CD14-positive monocyte (primary cell): Measurements from ENCODE around the gene PLIN1. TPM values are rescaled to one million over a fixed set of nuclear protein-coding genes. Genes with fewer than 3 reads are reported as not detected.
A peak's percentile ranks its signal among the peaks of the same experiment; 100 is the strongest.

Experiments
- DNase-seq, 3 donors: peaks; one replicate each; pipeline ENCODE4 v3.0.0-alpha.2; 2011 to 2022
- H2AFZ ChIP-seq: 2 replicates; pipeline ENCODE4 v1.6.0; 2012; ENCODE audit warnings: mild to moderate bottlenecking, low read depth, low read length, inconsistent platforms; ENCODE audit not compliant: insufficient read depth, poor library complexity, severe bottlenecking
- H3K27ac ChIP-seq, 2 donors: 1 replicate in 1 of 2; 2 replicates in 1 of 2; pipeline ENCODE4 v1.5.1; 2012 to 2013; ENCODE audit warnings: low read length in 2 of 2, control low read depth in 1 of 2, inconsistent platforms in 1 of 2, low read depth in 1 of 2, mild to moderate bottlenecking in 1 of 2
- H3K27me3 ChIP-seq, 2 donors: one replicate each; pipeline versions ENCODE4 v1.6.0 to v1.6.1; 2011 to 2013; ENCODE audit warnings: low read length in 2 of 2; ENCODE audit not compliant: control insufficient read depth in 2 of 2, insufficient read depth in 2 of 2
- H3K36me3 ChIP-seq, 2 donors: replicated peaks in 1 of 2; 1 replicate in 1 of 2; 2 replicates in 1 of 2; pipeline versions ENCODE4 v1.5.1 to v1.6.1; 2012 to 2013; ENCODE audit warnings: low read length in 2 of 2, control low read depth in 1 of 2, inconsistent platforms in 1 of 2, mild to moderate bottlenecking in 1 of 2; ENCODE audit not compliant: insufficient read depth in 2 of 2, control insufficient read depth in 1 of 2
- H3K4me1 ChIP-seq, 2 donors: 1 replicate in 1 of 2; 2 replicates in 1 of 2; pipeline versions ENCODE4 v1.5.1 to v1.6.1; 2012 to 2013; ENCODE audit warnings: low read length in 2 of 2, control low read depth in 1 of 2, inconsistent platforms in 1 of 2, mild to moderate bottlenecking in 1 of 2, moderate library complexity in 1 of 2; ENCODE audit not compliant: insufficient read depth in 2 of 2, control insufficient read depth in 1 of 2
- H3K4me2 ChIP-seq: replicated peaks from 2 replicates; pipeline ENCODE3; 2012; ENCODE audit warnings: low read length, moderate library complexity, mild to moderate bottlenecking; ENCODE audit not compliant: poor library complexity, severe bottlenecking; ENCODE audit errors: extremely low read depth
- H3K4me3 ChIP-seq, 3 experiments: fragments of 200-600 bp in 1 of 3; sonication (generic) in 1 of 3; replicated peaks in 1 of 3; 1 replicate in 2 of 3; 2 replicates in 1 of 3; pipeline ENCODE4 v1.5.1; 2011 to 2013; ENCODE audit warnings: low read length in 3 of 3, mild to moderate bottlenecking in 3 of 3, control low read depth in 2 of 3, low read depth in 2 of 3, inconsistent platforms in 1 of 3, moderate library complexity in 1 of 3
- H3K79me2 ChIP-seq: 2 replicates; pipeline ENCODE4 v1.6.0; 2012; ENCODE audit warnings: mild to moderate bottlenecking, control low read depth, inconsistent platforms, low read length, moderate library complexity; ENCODE audit not compliant: insufficient read depth
- H3K9ac ChIP-seq: 2 replicates; pipeline ENCODE4 v1.6.0; 2017; ENCODE audit warnings: low read length, mild to moderate bottlenecking; ENCODE audit not compliant: insufficient read depth, poor library complexity, severe bottlenecking
- H3K9me3 ChIP-seq, 2 donors: replicated peaks in 1 of 2; 1 replicate in 1 of 2; 2 replicates in 1 of 2; pipeline versions ENCODE4 v1.5.1 to v1.6.1; 2012 to 2013; ENCODE audit warnings: low read length in 2 of 2, control low read depth in 1 of 2; ENCODE audit not compliant: control insufficient read depth in 1 of 2, insufficient read depth in 1 of 2
- H4K20me1 ChIP-seq: 2 replicates; pipeline ENCODE4 v1.6.0; 2012; ENCODE audit warnings: mild to moderate bottlenecking, low read length, control low read depth, moderate library complexity; ENCODE audit not compliant: insufficient read depth
- H3K27ac Mint-ChIP-seq, 7 donors: one replicate each; pipeline ENCODE4 v1.8.0; 2020; ENCODE audit warnings: mild to moderate bottlenecking in 7 of 7, mixed read lengths in 7 of 7, moderate library complexity in 6 of 7, inconsistent platforms in 2 of 7
- H3K27me3 Mint-ChIP-seq, 3 donors: one replicate each; pipeline ENCODE4 v1.8.0; 2021 to 2022; ENCODE audit warnings: low read depth in 3 of 3, mild to moderate bottlenecking in 3 of 3, mixed read lengths in 3 of 3, moderate library complexity in 3 of 3, inconsistent platforms in 1 of 3
- H3K36me3 Mint-ChIP-seq, 2 donors: one replicate each; pipeline ENCODE4 v1.8.0; 2020; ENCODE audit warnings: mixed read lengths in 2 of 2, inconsistent platforms in 1 of 2, mild to moderate bottlenecking in 1 of 2
- H3K4me1 Mint-ChIP-seq: one replicate; pipeline ENCODE4 v1.8.0; 2020; ENCODE audit warnings: mild to moderate bottlenecking, mixed read lengths
- H3K4me3 Mint-ChIP-seq, 2 donors: one replicate each; pipeline ENCODE4 v1.8.0; 2020; ENCODE audit warnings: mild to moderate bottlenecking in 2 of 2, mixed read lengths in 2 of 2, moderate library complexity in 1 of 2
- H3K9me3 Mint-ChIP-seq, 7 donors: one replicate each; pipeline ENCODE4 v1.8.0; 2020 to 2022; ENCODE audit warnings: mixed read lengths in 7 of 7, mild to moderate bottlenecking in 6 of 7, moderate library complexity in 6 of 7, inconsistent platforms in 2 of 7
- WGBS: methylation state at CpG from one replicate; pipeline ENCODE4 v1.1.5; 2013; ENCODE audit warnings: missing lambda C conversion rate; ENCODE audit not compliant: insufficient coverage; 5-methylcytosine and 5-hydroxymethylcytosine counted together
- intact Hi-C, 2 donors: fragments of 100-400 bp; cut with micrococcal nuclease; formaldehyde crosslinking; loops; one replicate each; pipeline versions ENCODE4 v1.15.0 to v1.15.1; 2023
- polyA plus RNA-seq, 3 donors: library from polyadenylated mRNA; depleted of rRNA in 1 of 3; unstranded in 2 of 3; stranded (reverse) in 1 of 3; fragments of 300-500 nt in 2 of 3; fragments of >200 nt in 1 of 3; fragmentation: Illumina TruSeq in 2 of 3; gene quantifications; 1 replicate in 2 of 3; 2 replicates in 1 of 3; pipeline ENCODE4 v1.2.3, GENCODE V29; 2012 to 2021
- TF ChIP-seq, protein P1 (sequence below): fragments of 200-600 bp; IDR thresholded peaks from one replicate; pipeline ENCODE4 v1.8.0; 2022; ENCODE audit warnings: antibody characterized with exemption, mild to moderate bottlenecking

PLIN1 gene
- polyA plus RNA-seq, 3 donors: 0.12 TPM; not detected in 2

DNA sequence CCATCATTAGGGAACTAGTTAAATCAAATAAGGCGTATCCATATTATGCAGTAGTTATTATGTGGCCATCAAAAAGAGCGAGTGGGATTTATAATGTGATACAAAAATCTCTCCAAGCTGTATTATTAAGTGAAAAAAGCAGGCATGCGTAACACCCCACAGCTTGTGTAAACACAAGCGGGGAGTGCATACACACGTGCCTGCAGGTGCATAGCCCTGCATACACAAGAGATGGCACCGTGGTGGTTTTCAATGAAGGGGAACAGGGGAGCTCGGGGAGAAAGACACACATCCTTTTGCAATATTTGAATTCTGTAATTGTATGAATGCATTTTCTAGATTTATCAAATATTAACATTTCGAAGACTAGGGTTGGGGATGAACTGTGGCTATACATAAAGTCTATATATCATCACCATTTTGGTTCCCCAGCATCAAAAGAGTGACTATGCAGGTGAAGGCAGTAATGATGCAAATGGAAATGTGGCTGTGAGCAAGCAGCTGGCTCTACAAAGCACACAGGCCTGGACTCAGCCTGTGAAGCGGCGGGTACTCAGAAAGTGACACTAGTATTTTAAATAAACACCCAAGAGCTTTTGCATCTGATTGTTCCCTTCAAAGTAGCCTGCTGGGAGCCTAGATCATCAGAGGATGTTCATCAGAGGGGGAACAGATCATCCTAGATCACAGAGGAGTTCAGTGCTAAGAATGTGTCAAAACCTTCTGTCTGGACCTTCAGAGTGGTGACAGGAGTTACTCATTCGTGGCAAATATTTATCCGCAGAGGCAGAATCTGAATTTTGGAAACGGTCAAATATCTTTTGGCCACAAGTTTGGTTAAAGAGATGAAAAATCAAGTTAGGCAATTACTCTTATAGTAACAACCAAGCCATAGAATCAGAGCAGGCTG, 14.5 kb downstream of the PLIN1 start:
- Histone ChIP-seq H3K27ac (no peak overlapping the region), H2AFZ (peak overlapping the region; percentile 86), H3K4me3 (peak overlapping the region in 1 of 3 experiments; percentile 65), H3K79me2 (no peaks in the 10 kb centered on the region), H4K20me1 (no peaks in the 10 kb centered on the region), H3K9me3 (no peaks in the 10 kb centered on the region), H3K4me2 (peak overlapping the region; percentile 77), H3K9ac (no peak overlapping the region), H3K27me3 (peaks cover 5 to 19% of the 10 kb centered on the region in 2 donors), H3K4me1 (peaks cover 6% of the 10 kb centered on the region in 2 donors), H3K36me3 (no peaks in the 10 kb centered on the region)
- TF ChIP-seq, protein P1, sequence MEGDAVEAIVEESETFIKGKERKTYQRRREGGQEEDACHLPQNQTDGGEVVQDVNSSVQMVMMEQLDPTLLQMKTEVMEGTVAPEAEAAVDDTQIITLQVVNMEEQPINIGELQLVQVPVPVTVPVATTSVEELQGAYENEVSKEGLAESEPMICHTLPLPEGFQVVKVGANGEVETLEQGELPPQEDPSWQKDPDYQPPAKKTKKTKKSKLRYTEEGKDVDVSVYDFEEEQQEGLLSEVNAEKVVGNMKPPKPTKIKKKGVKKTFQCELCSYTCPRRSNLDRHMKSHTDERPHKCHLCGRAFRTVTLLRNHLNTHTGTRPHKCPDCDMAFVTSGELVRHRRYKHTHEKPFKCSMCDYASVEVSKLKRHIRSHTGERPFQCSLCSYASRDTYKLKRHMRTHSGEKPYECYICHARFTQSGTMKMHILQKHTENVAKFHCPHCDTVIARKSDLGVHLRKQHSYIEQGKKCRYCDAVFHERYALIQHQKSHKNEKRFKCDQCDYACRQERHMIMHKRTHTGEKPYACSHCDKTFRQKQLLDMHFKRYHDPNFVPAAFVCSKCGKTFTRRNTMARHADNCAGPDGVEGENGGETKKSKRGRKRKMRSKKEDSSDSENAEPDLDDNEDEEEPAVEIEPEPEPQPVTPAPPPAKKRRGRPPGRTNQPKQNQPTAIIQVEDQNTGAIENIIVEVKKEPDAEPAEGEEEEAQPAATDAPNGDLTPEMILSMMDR: no peak
- no peak overlapping the region for H3K27ac Mint-ChIP-seq
- DNase-seq: no peak
- peaks cover 12 to 25% (median 21%) of the 10 kb centered on the region in 3 donors for H3K27me3 Mint-ChIP-seq
- intact Hi-C loops: no loop called here
- peaks cover 0 to 6% (median 0%) of the 10 kb centered on the region in 7 donors for H3K9me3 Mint-ChIP-seq
- H3K36me3 Mint-ChIP-seq: peaks cover 0 to 3% of the 10 kb centered on the region in 2 donors
- H3K4me1 Mint-ChIP-seq: peaks cover 9% of the 10 kb centered on the region
- 100% methylated on average over 2 of the region's 13 CpGs for WGBS
- peak overlapping the region in 1 of 2 donors; percentile 73 for H3K4me3 Mint-ChIP-seq

DNA sequence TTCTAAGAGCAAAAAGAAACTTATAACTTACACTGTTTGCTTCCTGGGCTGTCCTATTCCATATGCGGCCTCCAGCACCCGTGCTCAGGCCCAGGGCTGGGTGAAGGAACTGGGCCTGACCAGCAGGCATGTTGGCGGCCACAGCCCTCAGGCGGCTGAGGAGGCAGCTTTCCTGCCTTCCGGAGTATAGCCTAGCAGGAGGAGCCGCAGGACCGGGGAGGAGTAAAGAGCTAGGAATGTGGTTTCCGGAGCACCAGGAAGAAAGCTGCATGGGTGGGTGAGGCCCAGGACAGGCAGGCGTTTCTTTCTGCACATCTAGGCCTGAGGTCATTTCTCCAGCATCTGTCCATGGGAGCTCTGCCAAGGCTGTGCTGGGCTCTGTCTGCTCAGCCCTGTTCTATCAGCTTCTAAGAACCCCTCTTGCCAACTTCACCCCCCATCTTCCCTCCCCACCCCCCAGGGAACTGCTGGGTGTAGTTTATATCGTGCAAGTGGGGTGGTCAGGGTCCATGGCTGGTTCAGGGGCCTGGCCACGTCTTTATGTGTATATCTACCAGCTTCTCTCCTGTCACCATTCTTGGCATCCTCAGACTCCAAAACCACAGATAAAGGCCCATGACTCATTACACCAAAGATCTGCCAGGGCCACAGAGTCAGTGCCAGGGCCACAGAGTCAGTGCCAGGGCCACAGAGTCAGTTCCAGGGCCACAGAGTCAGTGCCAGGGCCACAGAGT, 16.1 kb downstream of the PLIN1 start:
- TF ChIP-seq, protein P1: no peak
- no peak overlapping the region for H3K27ac ChIP-seq
- H3K4me1 ChIP-seq: peaks cover 6% of the 10 kb centered on the region in 2 donors
- no peak overlapping the region for H3K9ac ChIP-seq
- no peaks in the 10 kb centered on the region for H3K79me2 ChIP-seq
- no peak for DNase-seq
- no peaks in the 10 kb centered on the region for H3K36me3 ChIP-seq
- 41% methylated on average over 9 of the region's 11 CpGs for WGBS
- no peak overlapping the region for H2AFZ ChIP-seq
- no peaks in the 10 kb centered on the region for H4K20me1 ChIP-seq
- H3K9me3 ChIP-seq: no peaks in the 10 kb centered on the region
- no peak overlapping the region for H3K4me2 ChIP-seq
- intact Hi-C loops: no loop called here
- Mint-ChIP-seq H3K9me3 (peaks cover 0 to 3% (median 0%) of the 10 kb centered on the region in 7 donors), H3K27ac (peak overlapping the region in 1 of 7 donors; percentile 68), H3K4me3 (no peak overlapping the region), H3K27me3 (peaks cover 12 to 25% (median 25%) of the 10 kb centered on the region in 3 donors), H3K36me3 (peaks cover 0 to 3% of the 10 kb centered on the region in 2 donors), H3K4me1 (peaks cover 13% of the 10 kb centered on the region)
- H3K4me3 ChIP-seq: no peak overlapping the region
- H3K27me3 ChIP-seq: peaks cover 5 to 19% of the 10 kb centered on the region in 2 donors
